ENCODE measurements around the gene RFK.

- TF ChIP-seq POLR2A (IDR thresholded peaks at IDR 0.05) (peak in 1 of 3 donors; percentile 18), CTCF (IDR thresholded peaks at IDR 0.05 in 8 of 11, conservative IDR thresholded peaks at IDR 0.05 in 3 of 11) (peak in 1 of 11 experiments; percentile 3)
Measured at GRCh38 chr9:76394960-76395252, 680 bp upstream of the RFK start.

Measured in spleen (tissue), 7 donors.